ENCODE measurements around the gene ANKRD31. TPM values are rescaled to one million over a fixed set of nuclear protein-coding genes. Genes with fewer than 3 reads are reported as not detected.

The ANKRD31 gene
- total RNA-seq, 2 donors from 2014 or later: 0.41 to 3.7 TPM

- WGBS: 85% methylated on average over 3 of the region's 3 CpGs
Measured at GRCh38 chr5:75203604-75204003, 33.1 kb downstream of the ANKRD31 start.

GRCh38 chr5:75202935-75203334, 33.7 kb downstream of the ANKRD31 start:
- H3K4me1 ChIP-seq (replicated peaks): no peaks in the 10 kb centered on the region
- WGBS: 87% methylated on average over 1 of the region's 1 CpG
- TF ChIP-seq POLR2AphosphoS5 (IDR thresholded peaks at IDR 0.05) (no peak), POLR2A (IDR thresholded peaks at IDR 0.05) (no peak), CTCF (IDR thresholded peaks at IDR 0.05) (no peak)
- no peak overlapping the region for H3K4me3 ChIP-seq
- no peaks in the 10 kb centered on the region for H3K9me3 ChIP-seq
- no peaks in the 10 kb centered on the region for H3K36me3 ChIP-seq
- H3K27me3 ChIP-seq (replicated peaks; ENCODE audit: insufficient read depth): no peaks in the 10 kb centered on the region
- DNase-seq (ENCODE audit: low spot score): no peak
- H3K27ac ChIP-seq: no peak overlapping the region
- intact Hi-C loops (cut with DNase I): no loop called here

More at GRCh38 chr5:75203604-75204003, 33.1 kb downstream of the ANKRD31 start:
- Histone ChIP-seq H3K27me3 (replicated peaks; ENCODE audit: insufficient read depth) (no peaks in the 10 kb centered on the region), H3K27ac (no peak overlapping the region), H3K4me1 (replicated peaks) (no peaks in the 10 kb centered on the region), H3K36me3 (no peaks in the 10 kb centered on the region), H3K4me3 (no peak overlapping the region), H3K9me3 (no peaks in the 10 kb centered on the region)
- intact Hi-C loops (cut with DNase I): no loop called here
- no peak for TF ChIP-seq POLR2A (IDR thresholded peaks at IDR 0.05)
- no peak for TF ChIP-seq POLR2AphosphoS5 (IDR thresholded peaks at IDR 0.05)
- no peak for TF ChIP-seq CTCF (IDR thresholded peaks at IDR 0.05)
- no peak for DNase-seq (ENCODE audit: low spot score)

GRCh38 chr5:75200776-75201175, 35.9 kb downstream of the ANKRD31 start:
- Histone ChIP-seq H3K9me3 (no peaks in the 10 kb centered on the region), H3K36me3 (no peaks in the 10 kb centered on the region), H3K4me3 (no peak overlapping the region), H3K27me3 (replicated peaks; ENCODE audit: insufficient read depth) (no peaks in the 10 kb centered on the region), H3K4me1 (replicated peaks) (no peaks in the 10 kb centered on the region), H3K27ac (no peak overlapping the region)
- DNase-seq (ENCODE audit: low spot score): no peak
- intact Hi-C loops (cut with DNase I): no loop called here
- WGBS: 86% methylated on average over 4 of the region's 4 CpGs
- no peak for TF ChIP-seq POLR2A (IDR thresholded peaks at IDR 0.05)
- TF ChIP-seq CTCF (IDR thresholded peaks at IDR 0.05): no peak
- no peak for TF ChIP-seq POLR2AphosphoS5 (IDR thresholded peaks at IDR 0.05)

- intact Hi-C loops (cut with DNase I): no loop called here
- TF ChIP-seq POLR2AphosphoS5 (IDR thresholded peaks at IDR 0.05): no peak
- TF ChIP-seq POLR2A (IDR thresholded peaks at IDR 0.05): no peak
- no peak for TF ChIP-seq CTCF (IDR thresholded peaks at IDR 0.05)
Measured at GRCh38 chr5:75199946-75200345, 36.7 kb downstream of the ANKRD31 start.

GRCh38 chr5:75199071-75199470, 37.6 kb downstream of the ANKRD31 start:
- DNase-seq (ENCODE audit: low spot score): no peak
- intact Hi-C loops (cut with DNase I): no loop called here
- 87% methylated on average over 2 of the region's 2 CpGs for WGBS
- TF ChIP-seq POLR2A (IDR thresholded peaks at IDR 0.05) (no peak), POLR2AphosphoS5 (IDR thresholded peaks at IDR 0.05) (no peak), CTCF (IDR thresholded peaks at IDR 0.05) (no peak)
- no peaks in the 10 kb centered on the region for H3K27me3 ChIP-seq (replicated peaks; ENCODE audit: insufficient read depth)
- no peak overlapping the region for H3K27ac ChIP-seq
- no peaks in the 10 kb centered on the region for H3K36me3 ChIP-seq
- H3K4me1 ChIP-seq (replicated peaks): no peaks in the 10 kb centered on the region
- H3K4me3 ChIP-seq: no peak overlapping the region
- H3K9me3 ChIP-seq: no peaks in the 10 kb centered on the region

More at GRCh38 chr5:75199946-75200345, 36.7 kb downstream of the ANKRD31 start:
- 92% methylated on average over 1 of the region's 1 CpG for WGBS
- Histone ChIP-seq H3K4me3 (no peak overlapping the region), H3K27ac (no peak overlapping the region), H3K36me3 (no peaks in the 10 kb centered on the region), H3K4me1 (replicated peaks) (no peaks in the 10 kb centered on the region), H3K27me3 (replicated peaks; ENCODE audit: insufficient read depth) (no peaks in the 10 kb centered on the region), H3K9me3 (no peaks in the 10 kb centered on the region)
- DNase-seq (ENCODE audit: low spot score): no peak

Measured in prostate gland (tissue), 2 donors.